ENCODE results near the gene LRRC2.
A peak's percentile ranks its signal among the peaks of the same experiment; 100 is the strongest.
"Not testable (repeated sequence)": the region's sequence is repeated elsewhere in the genome, so short reads cannot be mapped to it uniquely, and the experiment has no call there.

LRRC2 gene

GRCh38 chr3:46549989-46550388 lies 16.1 kb downstream of the LRRC2 start:
- peak in 1 of 2 experiments; percentile 22 for DNase-seq (ENCODE audit: low read depth in 1 of 2, low spot score in 1 of 2)
- no peak overlapping the region for H3K27ac ChIP-seq (replicated peaks)
- H3K27me3 ChIP-seq (ENCODE audit: insufficient read depth, poor library complexity, severe bottlenecking), result no peaks in the 10 kb centered on the region
- H3K4me3 ChIP-seq (replicated peaks; ENCODE audit: insufficient read depth, low read length), result no peak overlapping the region
- no peak for TF ChIP-seq REST (IDR thresholded peaks at IDR 0.05; ENCODE audit: insufficient replicate concordance, low read depth)
- TF ChIP-seq GABPA (IDR thresholded peaks at IDR 0.05; ENCODE audit: low read depth), result no peak
- TF ChIP-seq CTCF (IDR thresholded peaks at IDR 0.05; ENCODE audit: insufficient read depth, low read length), result no peak
- no peak for TF ChIP-seq POLR2AphosphoS5 (IDR thresholded peaks at IDR 0.05; ENCODE audit: low read depth)
- TF ChIP-seq SPI1 (IDR thresholded peaks at IDR 0.05; ENCODE audit: borderline replicate concordance, low read depth), result no peak

GRCh38 chr3:46549408-46549904 lies 16.6 kb downstream of the LRRC2 start:
- Histone ChIP-seq H3K27ac (replicated peaks) (no peak overlapping the region), H3K27me3 (ENCODE audit: insufficient read depth, poor library complexity, severe bottlenecking) (no peaks in the 10 kb centered on the region), H3K4me3 (replicated peaks; ENCODE audit: insufficient read depth, low read length) (no peak overlapping the region)
- TF ChIP-seq GABPA (IDR thresholded peaks at IDR 0.05; ENCODE audit: low read depth) (no peak), SPI1 (IDR thresholded peaks at IDR 0.05; ENCODE audit: borderline replicate concordance, low read depth) (no peak)
- no peak for DNase-seq (ENCODE audit: low read depth in 1 of 2, low spot score in 1 of 2)

GRCh38 chr3:46548611-46549010 lies 17.5 kb downstream of the LRRC2 start:
- not testable (repeated sequence) for H3K27ac ChIP-seq (replicated peaks); H3K27me3 ChIP-seq (ENCODE audit: insufficient read depth, poor library complexity, severe bottlenecking); H3K4me3 ChIP-seq (replicated peaks; ENCODE audit: insufficient read depth, low read length); DNase-seq (ENCODE audit: low read depth in 1 of 2, low spot score in 1 of 2)

- no peak for DNase-seq (ENCODE audit: low read depth in 1 of 2, low spot score in 1 of 2)
- H3K27ac ChIP-seq (replicated peaks), result no peak overlapping the region
- H3K4me3 ChIP-seq (replicated peaks; ENCODE audit: insufficient read depth, low read length), result no peak overlapping the region
- no peak for TF ChIP-seq CTCF (IDR thresholded peaks at IDR 0.05; ENCODE audit: insufficient read depth, low read length)
- no peaks in the 10 kb centered on the region for H3K27me3 ChIP-seq (ENCODE audit: insufficient read depth, poor library complexity, severe bottlenecking)
Observed at GRCh38 chr3:46546896-46547440, 19.1 kb downstream of the LRRC2 start.

- TF ChIP-seq GABPA (IDR thresholded peaks at IDR 0.05; ENCODE audit: low read depth) (no peak), CTCF (IDR thresholded peaks at IDR 0.05; ENCODE audit: insufficient read depth, low read length) (no peak), REST (IDR thresholded peaks at IDR 0.05; ENCODE audit: insufficient replicate concordance, low read depth) (no peak), POLR2AphosphoS5 (IDR thresholded peaks at IDR 0.05; ENCODE audit: low read depth) (no peak), SPI1 (IDR thresholded peaks at IDR 0.05; ENCODE audit: borderline replicate concordance, low read depth) (no peak)
- Histone ChIP-seq H3K27me3 (ENCODE audit: insufficient read depth, poor library complexity, severe bottlenecking) (no peaks in the 10 kb centered on the region), H3K27ac (replicated peaks) (no peak overlapping the region), H3K4me3 (replicated peaks; ENCODE audit: insufficient read depth, low read length) (no peak overlapping the region)
- no peak for DNase-seq (ENCODE audit: low read depth in 1 of 2, low spot score in 1 of 2)
Observed at GRCh38 chr3:46545818-46546630, 20.1 kb downstream of the LRRC2 start.

Data from HL-60 (cell line).